Neutrophil (primary cell): ENCODE results near the gene TBC1D22A.

Source experiments
- H3K27ac ChIP-seq: fragments of 200-600 bp; sonication (generic); 2 replicates; pipeline ENCODE4 v1.5.1; 2016; ENCODE audit warnings: mild to moderate bottlenecking, moderate library complexity
- H3K27me3 ChIP-seq: fragments of 200-600 bp; sonication (generic); 2 replicates; pipeline ENCODE4 v1.6.0; 2016; ENCODE audit warnings: mild to moderate bottlenecking
- H3K36me3 ChIP-seq: fragments of 200-600 bp; sonication (generic); 2 replicates; pipeline ENCODE4 v1.5.1; 2017
- H3K4me1 ChIP-seq, 2 experiments: fragments of 200-600 bp in 1 of 2; sonication (generic) in 1 of 2; 1 replicate in 1 of 2; 2 replicates in 1 of 2; pipeline versions ENCODE4 v1.5.1 to v1.6.1; 2013 to 2016; ENCODE audit warnings: low read depth in 1 of 2, low read length in 1 of 2, mild to moderate bottlenecking in 1 of 2, moderate library complexity in 1 of 2; ENCODE audit not compliant: control insufficient read depth in 1 of 2, insufficient read depth in 1 of 2
- H3K4me3 ChIP-seq, 2 experiments: fragments of 200-600 bp in 1 of 2; sonication (generic) in 1 of 2; 1 replicate in 1 of 2; 2 replicates in 1 of 2; pipeline ENCODE4 v1.5.1; 2013 to 2016; ENCODE audit warnings: low read depth in 1 of 2, low read length in 1 of 2, mild to moderate bottlenecking in 1 of 2, moderate library complexity in 1 of 2
- H3K9me3 ChIP-seq: fragments of 200-600 bp; sonication (generic); 2 replicates; pipeline ENCODE4 v1.5.1; 2016
- CTCF ChIP-seq: fragments of 200-600 bp; sonication (generic); IDR thresholded peaks from 2 replicates; pipeline ENCODE4 v1.5.1; 2016; ENCODE audit warnings: antibody characterized with exemption

The TBC1D22A gene

GRCh38 chr22:47055073-47055355, 292.6 kb downstream of the TBC1D22A start:
- Histone ChIP-seq H3K4me1 (no peaks in the 10 kb centered on the region), H3K36me3 (peaks cover 29% of the 10 kb centered on the region), H3K27ac (no peak overlapping the region), H3K9me3 (no peaks in the 10 kb centered on the region), H3K4me3 (no peak overlapping the region), H3K27me3 (no peaks in the 10 kb centered on the region)
- TF ChIP-seq CTCF, result no peak

GRCh38 chr22:47055461-47055860, 293.0 kb downstream of the TBC1D22A start:
- Histone ChIP-seq H3K27ac (no peak overlapping the region), H3K9me3 (no peaks in the 10 kb centered on the region), H3K36me3 (peaks cover 29% of the 10 kb centered on the region), H3K4me3 (no peak overlapping the region), H3K27me3 (no peaks in the 10 kb centered on the region), H3K4me1 (no peaks in the 10 kb centered on the region)
- TF ChIP-seq CTCF, result no peak

- H3K27ac ChIP-seq, result no peak overlapping the region
- no peak overlapping the region for H3K4me3 ChIP-seq
- TF ChIP-seq CTCF, result no peak
- H3K27me3 ChIP-seq, result no peaks in the 10 kb centered on the region
- H3K36me3 ChIP-seq, result peaks cover 34% of the 10 kb centered on the region
- no peaks in the 10 kb centered on the region for H3K9me3 ChIP-seq
- no peaks in the 10 kb centered on the region for H3K4me1 ChIP-seq
Observed at GRCh38 chr22:47055921-47056320, 293.5 kb downstream of the TBC1D22A start.

- Histone ChIP-seq H3K27ac (no peak overlapping the region), H3K36me3 (peaks cover 38% of the 10 kb centered on the region), H3K27me3 (no peaks in the 10 kb centered on the region), H3K9me3 (no peaks in the 10 kb centered on the region), H3K4me3 (no peak overlapping the region), H3K4me1 (no peaks in the 10 kb centered on the region)
- TF ChIP-seq CTCF, result no peak
Observed at GRCh38 chr22:47056361-47056760, 293.9 kb downstream of the TBC1D22A start.

GRCh38 chr22:47056776-47057470, 294.5 kb downstream of the TBC1D22A start:
- Histone ChIP-seq H3K9me3 (no peaks in the 10 kb centered on the region), H3K27me3 (no peaks in the 10 kb centered on the region), H3K27ac (no peak overlapping the region), H3K4me1 (no peaks in the 10 kb centered on the region), H3K4me3 (no peak overlapping the region), H3K36me3 (peaks cover 43% of the 10 kb centered on the region)
- TF ChIP-seq CTCF, result no peak
